A673 (cell line): Measurements from ENCODE around the gene GJA5.

Experiments
- EZH2 ChIP-seq: fragments of 200-600 bp; sonication (generic); IDR thresholded peaks from 2 replicates; pipeline ENCODE4 v1.6.1; 2017; ENCODE audit warnings: borderline replicate concordance, low read depth, mild to moderate bottlenecking, mixed read lengths, antibody characterized with exemption, low read length; ENCODE audit not compliant: poor library complexity, severe bottlenecking
- TF ChIP-seq, protein P1 (sequence below): fragments of 300-800, 200-600 bp; sonication (generic); conservative IDR thresholded peaks from 2 replicates; pipeline ENCODE4 v1.5.1; 2017; ENCODE audit warnings: low read depth, mild to moderate bottlenecking, antibody characterized with exemption, low read length, moderate library complexity, mixed read lengths

DNA sequence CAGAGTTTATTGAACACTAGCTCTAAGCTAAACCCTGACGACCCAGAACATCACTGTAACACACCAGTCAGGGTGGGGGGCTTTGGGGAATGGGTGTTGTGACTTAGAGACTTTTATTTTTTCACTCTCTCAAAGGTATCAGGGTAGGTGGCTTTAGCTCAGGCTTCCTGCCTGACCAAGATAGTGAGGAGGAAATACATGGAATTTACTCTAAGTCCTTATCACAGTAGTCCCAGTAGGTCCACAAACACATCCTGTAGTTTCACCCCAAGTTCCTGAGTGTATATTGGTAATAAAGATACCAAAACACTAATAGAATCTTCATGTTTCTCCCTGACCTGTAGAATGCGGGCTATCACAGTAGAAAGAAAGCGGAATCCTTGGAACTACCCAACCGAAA, 15.1 kb downstream of the GJA5 start:
- TF ChIP-seq, protein P1, sequence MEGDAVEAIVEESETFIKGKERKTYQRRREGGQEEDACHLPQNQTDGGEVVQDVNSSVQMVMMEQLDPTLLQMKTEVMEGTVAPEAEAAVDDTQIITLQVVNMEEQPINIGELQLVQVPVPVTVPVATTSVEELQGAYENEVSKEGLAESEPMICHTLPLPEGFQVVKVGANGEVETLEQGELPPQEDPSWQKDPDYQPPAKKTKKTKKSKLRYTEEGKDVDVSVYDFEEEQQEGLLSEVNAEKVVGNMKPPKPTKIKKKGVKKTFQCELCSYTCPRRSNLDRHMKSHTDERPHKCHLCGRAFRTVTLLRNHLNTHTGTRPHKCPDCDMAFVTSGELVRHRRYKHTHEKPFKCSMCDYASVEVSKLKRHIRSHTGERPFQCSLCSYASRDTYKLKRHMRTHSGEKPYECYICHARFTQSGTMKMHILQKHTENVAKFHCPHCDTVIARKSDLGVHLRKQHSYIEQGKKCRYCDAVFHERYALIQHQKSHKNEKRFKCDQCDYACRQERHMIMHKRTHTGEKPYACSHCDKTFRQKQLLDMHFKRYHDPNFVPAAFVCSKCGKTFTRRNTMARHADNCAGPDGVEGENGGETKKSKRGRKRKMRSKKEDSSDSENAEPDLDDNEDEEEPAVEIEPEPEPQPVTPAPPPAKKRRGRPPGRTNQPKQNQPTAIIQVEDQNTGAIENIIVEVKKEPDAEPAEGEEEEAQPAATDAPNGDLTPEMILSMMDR: no peak
- TF ChIP-seq EZH2: no peak
